NT2/D1 (cell line): ENCODE data around the gene PDCD1LG2.

Experiments used
- SUZ12 ChIP-seq: IDR thresholded peaks from 2 replicates; pipeline ENCODE4 v1.6.1; 2011; ENCODE audit not compliant: insufficient read length, insufficient read depth; ENCODE audit errors: extremely low read depth
- YY1 ChIP-seq: IDR thresholded peaks from 2 replicates; pipeline ENCODE4 v1.6.1; 2011; ENCODE audit not compliant: insufficient read length, insufficient read depth
- ZNF274 ChIP-seq: IDR thresholded peaks from 2 replicates; pipeline ENCODE4 v1.6.1; 2011; ENCODE audit warnings: mild to moderate bottlenecking, low read depth, low read length

GRCh38 chr9:5560443-5561100, 50.2 kb downstream of the PDCD1LG2 start:
- TF ChIP-seq SUZ12 (no peak), YY1 (no peak), ZNF274 (no peak)
